ENCODE data around the gene SLC17A8. TPM values are rescaled to one million over a fixed set of nuclear protein-coding genes. Genes with fewer than 3 reads are reported as not detected.

SLC17A8 gene
- total and polyA plus RNA-seq, 4 donors: 0.02 to 14.8 (median 0.24) TPM

- no peak for TF ChIP-seq CTCF (IDR thresholded peaks at IDR 0.05; ENCODE audit: control extremely low read depth, extremely low read depth)
- H3K9ac ChIP-seq (ENCODE audit: insufficient read depth in 1 of 2, low read length in 2 of 2): no peak overlapping the region
- no peaks in the 10 kb centered on the region for H3K4me1 ChIP-seq (ENCODE audit: control insufficient read depth in 5 of 5, insufficient read depth in 5 of 5, low read length in 5 of 5)
- DNase-seq (peak in 1 of 3 donors; percentile 47), ATAC-seq (ENCODE audit: insufficient read depth, low FRiP score) (no peak)
- H3K36me3 ChIP-seq (ENCODE audit: control insufficient read depth in 4 of 4, insufficient read depth in 4 of 4, low read length in 4 of 4): peaks cover 0 to 1% (median 0%) of the 10 kb centered on the region in 4 donors
- WGBS, 2 donors: 46 to 58% methylated on average over 1 of the region's 1 CpG
- no peaks in the 10 kb centered on the region for H3K9me3 ChIP-seq (ENCODE audit: control insufficient read depth in 4 of 4, insufficient read depth in 3 of 4, low read length in 3 of 4)
- no peaks in the 10 kb centered on the region for H3K27me3 ChIP-seq (ENCODE audit: control insufficient read depth in 3 of 3, insufficient read depth in 3 of 3, low read length in 2 of 3)
- no peak overlapping the region for H3K27ac ChIP-seq (ENCODE audit: low read depth in 1 of 2, low read length in 1 of 2)
- no peak overlapping the region for H3K4me3 ChIP-seq
These were observed 11.7 kb upstream of the SLC17A8 start for GRCh38 chr12:100345020-100345767.

- ATAC-seq (ENCODE audit: insufficient read depth, low FRiP score) (no peak), DNase-seq (peak in 1 of 3 donors; percentile 26)
- peaks cover 0 to 1% (median 0%) of the 10 kb centered on the region in 4 donors for H3K36me3 ChIP-seq (ENCODE audit: control insufficient read depth in 4 of 4, insufficient read depth in 4 of 4, low read length in 4 of 4)
- no peak overlapping the region for H3K4me3 ChIP-seq
- no peaks in the 10 kb centered on the region for H3K4me1 ChIP-seq (ENCODE audit: control insufficient read depth in 5 of 5, insufficient read depth in 5 of 5, low read length in 5 of 5)
- no peaks in the 10 kb centered on the region for H3K27me3 ChIP-seq (ENCODE audit: control insufficient read depth in 3 of 3, insufficient read depth in 3 of 3, low read length in 2 of 3)
- no peak for TF ChIP-seq CTCF (IDR thresholded peaks at IDR 0.05; ENCODE audit: control extremely low read depth, extremely low read depth)
- WGBS, 2 donors: 71 to 76% methylated on average over 3 of the region's 3 CpGs
- no peak overlapping the region for H3K9ac ChIP-seq (ENCODE audit: insufficient read depth in 1 of 2, low read length in 2 of 2)
- no peak overlapping the region for H3K27ac ChIP-seq (ENCODE audit: low read depth in 1 of 2, low read length in 1 of 2)
- H3K9me3 ChIP-seq (ENCODE audit: control insufficient read depth in 4 of 4, insufficient read depth in 3 of 4, low read length in 3 of 4): no peaks in the 10 kb centered on the region
These were observed 10.2 kb upstream of the SLC17A8 start for GRCh38 chr12:100346660-100347059.

- Histone ChIP-seq H3K9ac (ENCODE audit: insufficient read depth in 1 of 2, low read length in 2 of 2) (no peak overlapping the region), H3K9me3 (ENCODE audit: control insufficient read depth in 4 of 4, insufficient read depth in 3 of 4, low read length in 3 of 4) (no peaks in the 10 kb centered on the region), H3K27me3 (ENCODE audit: control insufficient read depth in 3 of 3, insufficient read depth in 3 of 3, low read length in 2 of 3) (no peaks in the 10 kb centered on the region), H3K27ac (ENCODE audit: low read depth in 1 of 2, low read length in 1 of 2) (no peak overlapping the region), H3K4me3 (no peak overlapping the region), H3K36me3 (ENCODE audit: control insufficient read depth in 4 of 4, insufficient read depth in 4 of 4, low read length in 4 of 4) (no peaks in the 10 kb centered on the region), H3K4me1 (ENCODE audit: control insufficient read depth in 5 of 5, insufficient read depth in 5 of 5, low read length in 5 of 5) (no peaks in the 10 kb centered on the region)
- TF ChIP-seq CTCF (IDR thresholded peaks at IDR 0.05; ENCODE audit: control extremely low read depth, extremely low read depth): no peak
- 77 to 81% methylated on average over 7 of the region's 7 CpGs for WGBS, 2 donors
- DNase-seq (peak in 2 of 3 donors; percentile 30 to 41), ATAC-seq (ENCODE audit: insufficient read depth, low FRiP score) (no peak)
These were observed 8.0 kb upstream of the SLC17A8 start for GRCh38 chr12:100348657-100349454.

Data from lung (tissue), 12 donors.